HepG2 (cell line): ENCODE data around the gene NFATC4. TPM values are rescaled to one million over a fixed set of nuclear protein-coding genes. Genes with fewer than 3 reads are reported as not detected.
A peak's percentile ranks its signal among the peaks of the same experiment; 100 is the strongest.

Experiments used
- JDP2 ChIP-seq: sonication (generic); formaldehyde crosslinking; IDR thresholded peaks from 2 replicates; pipeline ENCODE4 v1.8.1; 2022; ENCODE audit warnings: missing genetic modification reagents, borderline replicate concordance
- JUND ChIP-seq: sonication (generic); formaldehyde crosslinking; IDR thresholded peaks from 2 replicates; pipeline ENCODE4 v1.8.0; 2022; ENCODE audit warnings: mild to moderate bottlenecking, missing genetic modification reagents
- LCORL ChIP-seq, 2 experiments: fragments of 450-650 bp in 1 of 2; sonication (generic) in 1 of 2; formaldehyde crosslinking in 1 of 2; IDR thresholded peaks; 2 replicates each; pipeline versions ENCODE4 v1.5.0 to v1.6.1; 2017 to 2020; ENCODE audit warnings: antibody characterized with exemption in 1 of 2, missing genetic modification reagents in 1 of 2
- POLR2G ChIP-seq: fragments of 200-400 bp; formaldehyde crosslinking; IDR thresholded peaks from 2 replicates; pipeline ENCODE4 v1.6.1; 2018; ENCODE audit warnings: mild to moderate bottlenecking, low read depth, low read length, moderate library complexity
- RFXAP ChIP-seq: sonication (generic); formaldehyde crosslinking; IDR thresholded peaks from 2 replicates; pipeline ENCODE4 v1.4.0; 2020; ENCODE audit warnings: missing genetic modification reagents, borderline replicate concordance
- ZFYVE20 ChIP-seq: sonication (generic); formaldehyde crosslinking; IDR thresholded peaks from 2 replicates; pipeline ENCODE4 v1.8.0; 2023; ENCODE audit warnings: low read depth, mild to moderate bottlenecking, moderate library complexity, missing genetic modification reagents, borderline replicate concordance
- ZNF3 ChIP-seq: IDR thresholded peaks from 2 replicates; pipeline ENCODE4 v1.7.0; 2017; ENCODE audit warnings: inconsistent platforms
- polyA plus RNA-seq, 8 experiments: library from polyadenylated mRNA; depleted of rRNA in 3 of 8; stranded (reverse) in 7 of 8; unstranded in 1 of 8; fragments of >200 nt; fragmentation: Illumina TruSeq in 4 of 8; extraction: Trizol in 4 of 8; gene quantifications; 2 replicates each; pipeline versions ENCODE4 v1.2.1 to v1.2.3, GENCODE V29; 2011 to 2016; ENCODE audit warnings: low read depth in 4 of 8, missing spikeins in 1 of 8, mixed read lengths in 1 of 8; ENCODE audit not compliant: insufficient read depth in 1 of 8
- total RNA-seq, 5 experiments: library from RNA; depleted of rRNA; stranded (reverse); fragments of >200 nt; fragmentation: Illumina TruSeq; extraction: Trizol; gene quantifications; 2 replicates each; pipeline ENCODE4 v1.2.3, GENCODE V29; 2016; ENCODE audit warnings: low read depth in 1 of 5
- TF ChIP-seq, protein P1 (sequence below): sonication (generic); formaldehyde crosslinking; IDR thresholded peaks from 2 replicates; pipeline ENCODE4 v1.4.0; 2020; ENCODE audit warnings: mild to moderate bottlenecking, missing genetic modification reagents

The NFATC4 gene
- total and polyA plus RNA-seq, 2 of the 13 experiments (the other 11 are each of a cell fraction or from before 2014, with no cell fraction given) = 0.04 to 0.15 TPM

DNA sequence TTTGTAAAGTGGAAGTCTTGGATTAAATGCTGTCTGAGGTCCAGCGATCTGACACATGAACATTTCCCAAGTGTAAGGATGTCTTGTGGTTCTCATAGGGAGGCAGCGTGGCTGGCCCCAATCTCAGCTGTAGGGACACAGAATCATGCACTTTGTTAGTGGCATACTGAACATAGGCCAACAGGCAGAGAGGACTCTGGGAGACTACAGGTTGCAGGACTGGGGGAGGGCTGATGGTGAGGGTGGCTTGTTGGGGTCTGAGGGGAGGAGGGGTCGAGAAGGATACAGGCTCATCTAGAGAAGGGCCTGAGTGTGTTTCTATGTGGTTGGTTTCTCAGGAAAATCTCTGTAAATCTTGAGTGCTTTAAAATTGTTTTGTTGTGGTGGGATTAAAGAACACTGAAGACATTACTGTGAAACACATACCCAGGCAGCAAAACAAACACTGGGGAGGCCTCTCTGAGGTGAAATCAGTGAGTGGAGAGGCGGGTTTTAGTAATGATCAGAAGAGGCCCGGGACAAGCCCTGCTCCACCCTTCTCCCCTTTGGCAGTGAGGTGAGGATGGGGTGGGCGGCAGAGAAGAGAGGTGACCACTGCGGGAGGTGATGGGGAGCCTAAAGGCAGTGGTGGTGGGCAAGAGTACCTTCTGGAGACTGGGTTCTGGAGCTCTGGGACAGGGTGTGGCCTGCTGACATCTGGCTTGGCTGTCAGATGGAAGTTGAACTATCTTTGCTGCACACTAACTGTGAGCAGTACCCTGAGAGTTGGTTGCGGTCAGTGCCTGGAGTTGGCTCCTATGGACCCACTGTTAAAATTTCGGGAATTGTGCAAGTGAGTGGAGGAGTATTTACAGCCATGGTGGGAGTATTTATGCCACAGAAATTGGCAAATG lies 34.1 kb downstream of the NFATC4 start (continued):
- TF ChIP-seq, protein P1, sequence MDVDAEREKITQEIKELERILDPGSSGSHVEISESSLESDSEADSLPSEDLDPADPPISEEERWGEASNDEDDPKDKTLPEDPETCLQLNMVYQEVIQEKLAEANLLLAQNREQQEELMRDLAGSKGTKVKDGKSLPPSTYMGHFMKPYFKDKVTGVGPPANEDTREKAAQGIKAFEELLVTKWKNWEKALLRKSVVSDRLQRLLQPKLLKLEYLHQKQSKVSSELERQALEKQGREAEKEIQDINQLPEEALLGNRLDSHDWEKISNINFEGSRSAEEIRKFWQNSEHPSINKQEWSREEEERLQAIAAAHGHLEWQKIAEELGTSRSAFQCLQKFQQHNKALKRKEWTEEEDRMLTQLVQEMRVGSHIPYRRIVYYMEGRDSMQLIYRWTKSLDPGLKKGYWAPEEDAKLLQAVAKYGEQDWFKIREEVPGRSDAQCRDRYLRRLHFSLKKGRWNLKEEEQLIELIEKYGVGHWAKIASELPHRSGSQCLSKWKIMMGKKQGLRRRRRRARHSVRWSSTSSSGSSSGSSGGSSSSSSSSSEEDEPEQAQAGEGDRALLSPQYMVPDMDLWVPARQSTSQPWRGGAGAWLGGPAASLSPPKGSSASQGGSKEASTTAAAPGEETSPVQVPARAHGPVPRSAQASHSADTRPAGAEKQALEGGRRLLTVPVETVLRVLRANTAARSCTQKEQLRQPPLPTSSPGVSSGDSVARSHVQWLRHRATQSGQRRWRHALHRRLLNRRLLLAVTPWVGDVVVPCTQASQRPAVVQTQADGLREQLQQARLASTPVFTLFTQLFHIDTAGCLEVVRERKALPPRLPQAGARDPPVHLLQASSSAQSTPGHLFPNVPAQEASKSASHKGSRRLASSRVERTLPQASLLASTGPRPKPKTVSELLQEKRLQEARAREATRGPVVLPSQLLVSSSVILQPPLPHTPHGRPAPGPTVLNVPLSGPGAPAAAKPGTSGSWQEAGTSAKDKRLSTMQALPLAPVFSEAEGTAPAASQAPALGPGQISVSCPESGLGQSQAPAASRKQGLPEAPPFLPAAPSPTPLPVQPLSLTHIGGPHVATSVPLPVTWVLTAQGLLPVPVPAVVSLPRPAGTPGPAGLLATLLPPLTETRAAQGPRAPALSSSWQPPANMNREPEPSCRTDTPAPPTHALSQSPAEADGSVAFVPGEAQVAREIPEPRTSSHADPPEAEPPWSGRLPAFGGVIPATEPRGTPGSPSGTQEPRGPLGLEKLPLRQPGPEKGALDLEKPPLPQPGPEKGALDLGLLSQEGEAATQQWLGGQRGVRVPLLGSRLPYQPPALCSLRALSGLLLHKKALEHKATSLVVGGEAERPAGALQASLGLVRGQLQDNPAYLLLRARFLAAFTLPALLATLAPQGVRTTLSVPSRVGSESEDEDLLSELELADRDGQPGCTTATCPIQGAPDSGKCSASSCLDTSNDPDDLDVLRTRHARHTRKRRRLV (CRISPR knock-in tag) = no peak
- TF ChIP-seq POLR2G (no peak), ZNF3 (CRISPR knock-in tag) (no peak), RFXAP (CRISPR knock-in tag) (no peak), LCORL (IDR thresholded peaks at IDR 0.05) (no peak), LCORL (CRISPR knock-in tag; IDR thresholded peaks at IDR 0.05) (no peak), ZFYVE20 (CRISPR knock-in tag) (0 out of 2 replicates have a peak, but pooled peaks have one; percentile 24), JDP2 (CRISPR knock-in tag) (no peak), JUND (CRISPR knock-in tag) (no peak)
- TF ChIP-seq, all 625 proteins: peak for 7
